ENCODE measurements around the gene MRPS2. TPM values are rescaled to one million over a fixed set of nuclear protein-coding genes. Genes with fewer than 3 reads are reported as not detected.

MRPS2 gene
- total and polyA plus RNA-seq, 10 of the 15 experiments (the other 5 are each of a cell fraction or from before 2014, with no cell fraction given), result 3.3 to 103 (median 69.5) TPM

Other genes starting within 250 kb of the MRPS2 start
Only the 7 nearest of the 8 such genes appear.
- 0.33 and 0.45 TPM in 2 replicates for gene PPP1R26, start 20.9 kb upstream of the MRPS2 start, total RNA-seq (2014; rRNA removed)
- gene PPP1R26, start 20.9 kb upstream of the MRPS2 start, total RNA-seq (2014; rRNA removed; fragmentation: Illumina TruSeq; extraction: Trizol), result 0.14 and 0.18 TPM in 2 replicates
- 0.35 and 0.54 TPM in 2 replicates for gene PPP1R26, start 20.9 kb upstream of the MRPS2 start, total RNA-seq (2021)
- 1.5 and 1.9 TPM in 2 replicates for gene PPP1R26, start 20.9 kb upstream of the MRPS2 start, polyA plus RNA-seq (2011; rRNA removed)
- 0.07 TPM in 1 of 2 replicates, not detected in the other for gene PPP1R26, start 20.9 kb upstream of the MRPS2 start, polyA plus RNA-seq (2014; fragmentation: Illumina TruSeq; extraction: Trizol)
- gene PPP1R26, start 20.9 kb upstream of the MRPS2 start, polyA plus RNA-seq (2014; fragmentation: Nextera tagmentation; extraction: Ambion mirVana), result under 1 TPM; 0.02 to 0.04 TPM
- gene PPP1R26, start 20.9 kb upstream of the MRPS2 start, polyA plus RNA-seq (2014; rRNA removed), result 0.15 and 0.18 TPM in 2 replicates
- under 1 TPM; 0.09 to 0.62 TPM for gene PPP1R26, start 20.9 kb upstream of the MRPS2 start, polyA plus RNA-seq (2016; fragmentation: Nextera tagmentation; extraction: Ambion mirVana)
- not detected in 2 replicates for gene LCN1, start 20.8 kb downstream of the MRPS2 start, total RNA-seq (2014; rRNA removed)
- not detected in 2 replicates for gene LCN1, start 20.8 kb downstream of the MRPS2 start, total RNA-seq (2014; rRNA removed; fragmentation: Illumina TruSeq; extraction: Trizol)
- gene LCN1, start 20.8 kb downstream of the MRPS2 start, total RNA-seq (2021), result not detected in 2 replicates
- not detected in 2 replicates for gene LCN1, start 20.8 kb downstream of the MRPS2 start, polyA plus RNA-seq (2011; rRNA removed)
- not detected in 2 replicates for gene LCN1, start 20.8 kb downstream of the MRPS2 start, polyA plus RNA-seq (2014; fragmentation: Illumina TruSeq; extraction: Trizol)
- gene LCN1, start 20.8 kb downstream of the MRPS2 start, polyA plus RNA-seq (2014; fragmentation: Nextera tagmentation; extraction: Ambion mirVana), result not detected
- gene LCN1, start 20.8 kb downstream of the MRPS2 start, polyA plus RNA-seq (2014; rRNA removed), result not detected in 2 replicates
- not detected for gene LCN1, start 20.8 kb downstream of the MRPS2 start, polyA plus RNA-seq (2016; fragmentation: Nextera tagmentation; extraction: Ambion mirVana)
- not detected in 2 replicates for gene OBP2A, start 45.4 kb downstream of the MRPS2 start, total RNA-seq (2014; rRNA removed)
- gene OBP2A, start 45.4 kb downstream of the MRPS2 start, total RNA-seq (2014; rRNA removed; fragmentation: Illumina TruSeq; extraction: Trizol), result not detected in 2 replicates
- gene OBP2A, start 45.4 kb downstream of the MRPS2 start, total RNA-seq (2021), result not detected in 2 replicates
- gene OBP2A, start 45.4 kb downstream of the MRPS2 start, polyA plus RNA-seq (2011; rRNA removed), result not detected in 2 replicates
- gene OBP2A, start 45.4 kb downstream of the MRPS2 start, polyA plus RNA-seq (2014; fragmentation: Illumina TruSeq; extraction: Trizol), result not detected in 2 replicates
- not detected for gene OBP2A, start 45.4 kb downstream of the MRPS2 start, polyA plus RNA-seq (2014; fragmentation: Nextera tagmentation; extraction: Ambion mirVana)
- not detected in 2 replicates for gene OBP2A, start 45.4 kb downstream of the MRPS2 start, polyA plus RNA-seq (2014; rRNA removed)
- not detected for gene OBP2A, start 45.4 kb downstream of the MRPS2 start, polyA plus RNA-seq (2016; fragmentation: Nextera tagmentation; extraction: Ambion mirVana)
- not detected in 2 replicates for gene PAEP, start 61.1 kb downstream of the MRPS2 start, total RNA-seq (2014; rRNA removed)
- not detected in 2 replicates for gene PAEP, start 61.1 kb downstream of the MRPS2 start, total RNA-seq (2014; rRNA removed; fragmentation: Illumina TruSeq; extraction: Trizol)
- not detected in 2 replicates for gene PAEP, start 61.1 kb downstream of the MRPS2 start, total RNA-seq (2021)
- gene PAEP, start 61.1 kb downstream of the MRPS2 start, polyA plus RNA-seq (2011; rRNA removed), result not detected in 2 replicates
- not detected in 2 replicates for gene PAEP, start 61.1 kb downstream of the MRPS2 start, polyA plus RNA-seq (2014; fragmentation: Illumina TruSeq; extraction: Trizol)
- not detected for gene PAEP, start 61.1 kb downstream of the MRPS2 start, polyA plus RNA-seq (2014; fragmentation: Nextera tagmentation; extraction: Ambion mirVana)
- not detected in 2 replicates for gene PAEP, start 61.1 kb downstream of the MRPS2 start, polyA plus RNA-seq (2014; rRNA removed)
- not detected for gene PAEP, start 61.1 kb downstream of the MRPS2 start, polyA plus RNA-seq (2016; fragmentation: Nextera tagmentation; extraction: Ambion mirVana)
- not detected in 2 replicates for gene GLT6D1, start 138.9 kb downstream of the MRPS2 start, total RNA-seq (2014; rRNA removed)
- not detected in 2 replicates for gene GLT6D1, start 138.9 kb downstream of the MRPS2 start, total RNA-seq (2014; rRNA removed; fragmentation: Illumina TruSeq; extraction: Trizol)
- gene GLT6D1, start 138.9 kb downstream of the MRPS2 start, total RNA-seq (2021), result not detected in 2 replicates
- gene GLT6D1, start 138.9 kb downstream of the MRPS2 start, polyA plus RNA-seq (2011; rRNA removed), result not detected in 2 replicates
- not detected in 2 replicates for gene GLT6D1, start 138.9 kb downstream of the MRPS2 start, polyA plus RNA-seq (2014; fragmentation: Illumina TruSeq; extraction: Trizol)
- not detected for gene GLT6D1, start 138.9 kb downstream of the MRPS2 start, polyA plus RNA-seq (2014; fragmentation: Nextera tagmentation; extraction: Ambion mirVana)
- not detected in 2 replicates for gene GLT6D1, start 138.9 kb downstream of the MRPS2 start, polyA plus RNA-seq (2014; rRNA removed)
- gene GLT6D1, start 138.9 kb downstream of the MRPS2 start, polyA plus RNA-seq (2016; fragmentation: Nextera tagmentation; extraction: Ambion mirVana), result not detected
- not detected in 2 replicates for gene LCN9, start 162.6 kb downstream of the MRPS2 start, total RNA-seq (2014; rRNA removed)
- gene LCN9, start 162.6 kb downstream of the MRPS2 start, total RNA-seq (2014; rRNA removed; fragmentation: Illumina TruSeq; extraction: Trizol), result not detected in 2 replicates
- not detected in 2 replicates for gene LCN9, start 162.6 kb downstream of the MRPS2 start, total RNA-seq (2021)
- not detected in 2 replicates for gene LCN9, start 162.6 kb downstream of the MRPS2 start, polyA plus RNA-seq (2011; rRNA removed)
- gene LCN9, start 162.6 kb downstream of the MRPS2 start, polyA plus RNA-seq (2014; fragmentation: Illumina TruSeq; extraction: Trizol), result not detected in 2 replicates
- not detected for gene LCN9, start 162.6 kb downstream of the MRPS2 start, polyA plus RNA-seq (2014; fragmentation: Nextera tagmentation; extraction: Ambion mirVana)
- gene LCN9, start 162.6 kb downstream of the MRPS2 start, polyA plus RNA-seq (2014; rRNA removed), result not detected in 2 replicates
- not detected for gene LCN9, start 162.6 kb downstream of the MRPS2 start, polyA plus RNA-seq (2016; fragmentation: Nextera tagmentation; extraction: Ambion mirVana)
- gene SOHLH1, start 198.8 kb downstream of the MRPS2 start, total RNA-seq (2014; rRNA removed), result not detected in 2 replicates
- gene SOHLH1, start 198.8 kb downstream of the MRPS2 start, total RNA-seq (2014; rRNA removed; fragmentation: Illumina TruSeq; extraction: Trizol), result not detected in 2 replicates
- gene SOHLH1, start 198.8 kb downstream of the MRPS2 start, total RNA-seq (2021), result not detected in 2 replicates
- gene SOHLH1, start 198.8 kb downstream of the MRPS2 start, polyA plus RNA-seq (2011; rRNA removed), result 0.06 TPM in 1 of 2 replicates, not detected in the other
- gene SOHLH1, start 198.8 kb downstream of the MRPS2 start, polyA plus RNA-seq (2014; fragmentation: Illumina TruSeq; extraction: Trizol), result not detected in 2 replicates
- gene SOHLH1, start 198.8 kb downstream of the MRPS2 start, polyA plus RNA-seq (2014; fragmentation: Nextera tagmentation; extraction: Ambion mirVana), result not detected
- not detected in 2 replicates for gene SOHLH1, start 198.8 kb downstream of the MRPS2 start, polyA plus RNA-seq (2014; rRNA removed)
- not detected for gene SOHLH1, start 198.8 kb downstream of the MRPS2 start, polyA plus RNA-seq (2016; fragmentation: Nextera tagmentation; extraction: Ambion mirVana)

All from GM12878 (cell line).